ENCODE measurements around the gene CPM.
A peak's percentile ranks its signal among the peaks of the same experiment; 100 is the strongest.
"Not testable (repeated sequence)": the region's sequence is repeated elsewhere in the genome, so short reads cannot be mapped to it uniquely, and the experiment has no call there.

Gene CPM

DNA sequence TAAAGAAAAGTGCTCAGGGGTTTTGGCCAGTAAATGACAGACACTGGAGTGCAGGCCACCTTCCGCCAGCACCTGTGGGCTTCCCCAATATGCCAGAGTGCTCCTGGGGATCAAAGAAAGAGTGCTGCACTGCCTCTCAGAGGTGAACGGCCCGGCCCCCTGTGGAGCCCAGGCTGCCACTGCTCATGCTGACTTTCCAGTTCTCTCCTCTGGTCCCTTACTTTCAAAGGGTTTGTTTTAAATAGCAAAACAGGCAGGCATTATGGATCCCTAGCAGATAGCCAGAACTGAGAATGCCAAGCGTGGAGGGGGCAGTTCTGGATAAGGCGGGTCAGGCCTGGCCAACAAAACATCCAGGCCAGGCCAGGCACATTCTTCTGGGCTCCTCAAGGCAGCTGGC lies 65.4 kb downstream of the CPM start:
- no peak for TF ChIP-seq CTCF (IDR thresholded peaks at IDR 0.05; ENCODE audit: low read depth, low read length)
- TF ChIP-seq MAX (IDR thresholded peaks at IDR 0.05; ENCODE audit: low read depth, low read length): no peak
- TF ChIP-seq MYC (IDR thresholded peaks at IDR 0.05; ENCODE audit: low read depth, low read length): no peak
- TF ChIP-seq POLR2A (IDR thresholded peaks at IDR 0.05; ENCODE audit: extremely low read depth, insufficient read length): no peak
- DNase-seq (ENCODE audit: low read depth): no peak
- H3K4me3 ChIP-seq (ENCODE audit: low read depth, low read length): no peak overlapping the region

- no peak for DNase-seq (ENCODE audit: low read depth)
- TF ChIP-seq POLR2A (IDR thresholded peaks at IDR 0.05; ENCODE audit: extremely low read depth, insufficient read length) (no peak), MAX (IDR thresholded peaks at IDR 0.05; ENCODE audit: low read depth, low read length) (no peak), MYC (IDR thresholded peaks at IDR 0.05; ENCODE audit: low read depth, low read length) (no peak), CTCF (IDR thresholded peaks at IDR 0.05; ENCODE audit: low read depth, low read length) (no peak)
- no peak overlapping the region for H3K4me3 ChIP-seq (ENCODE audit: low read depth, low read length)
These were observed 66.0 kb downstream of the CPM start for GRCh38 chr12:68866950-68867349.

- DNase-seq (ENCODE audit: low read depth): no peak
- TF ChIP-seq POLR2A (IDR thresholded peaks at IDR 0.05; ENCODE audit: extremely low read depth, insufficient read length) (no peak), MAX (IDR thresholded peaks at IDR 0.05; ENCODE audit: low read depth, low read length) (no peak), MYC (IDR thresholded peaks at IDR 0.05; ENCODE audit: low read depth, low read length) (no peak), CTCF (IDR thresholded peaks at IDR 0.05; ENCODE audit: low read depth, low read length) (no peak)
- H3K4me3 ChIP-seq (ENCODE audit: low read depth, low read length): no peak overlapping the region
These were observed 67.4 kb downstream of the CPM start for GRCh38 chr12:68865399-68866164.

GRCh38 chr12:68864604-68865003 lies 68.4 kb downstream of the CPM start:
- DNase-seq (ENCODE audit: low read depth): no peak
- H3K4me3 ChIP-seq (ENCODE audit: low read depth, low read length): no peak overlapping the region
- TF ChIP-seq MAX (IDR thresholded peaks at IDR 0.05; ENCODE audit: low read depth, low read length) (no peak), POLR2A (IDR thresholded peaks at IDR 0.05; ENCODE audit: extremely low read depth, insufficient read length) (no peak), CTCF (IDR thresholded peaks at IDR 0.05; ENCODE audit: low read depth, low read length) (no peak), MYC (IDR thresholded peaks at IDR 0.05; ENCODE audit: low read depth, low read length) (no peak)

DNA sequence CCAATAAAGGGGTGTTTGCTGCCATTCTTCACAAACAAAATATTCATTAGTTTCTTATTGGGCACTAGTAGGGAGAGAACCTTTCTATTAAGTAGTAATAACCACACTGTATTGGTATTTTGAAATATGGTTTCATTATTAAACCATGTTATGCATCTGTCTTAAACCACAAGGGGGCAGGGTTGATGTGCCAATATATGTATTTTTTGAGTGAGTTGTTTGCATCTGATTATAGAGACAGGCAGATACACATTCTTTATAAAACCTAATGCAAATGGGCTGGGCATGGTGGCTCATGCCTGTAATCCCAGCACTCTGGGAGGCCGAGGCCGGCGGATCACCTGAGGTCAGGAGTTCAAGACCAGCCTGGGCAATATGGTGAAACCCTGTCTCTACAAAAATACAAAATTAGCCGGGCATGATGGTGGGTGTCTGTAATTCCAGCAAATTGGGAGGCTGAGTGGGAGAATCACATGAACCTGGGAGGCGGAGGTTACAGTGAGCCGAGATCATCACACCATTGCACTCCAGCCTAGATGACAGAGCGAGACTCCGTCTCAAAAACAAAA lies 69.0 kb downstream of the CPM start:
- not testable (repeated sequence) for H3K4me3 ChIP-seq (ENCODE audit: low read depth, low read length)
- peak; percentile 71 for DNase-seq (ENCODE audit: low read depth)
- TF ChIP-seq CTCF (IDR thresholded peaks at IDR 0.05; ENCODE audit: low read depth, low read length): peak; percentile 55
